Loucy (cell line): ENCODE data around the gene CLMN.

ENCODE experiments used
- CTCF ChIP-seq: fragments of 200-600 bp; sonication (generic); conservative IDR thresholded peaks from 2 replicates; pipeline ENCODE4 v1.5.1; 2014; ENCODE audit warnings: mild to moderate bottlenecking, antibody characterized with exemption, low read length
- EZH2phosphoT487 ChIP-seq: fragments of 200-600 bp; IDR thresholded peaks from 2 replicates; pipeline ENCODE4 v1.6.1; 2018; ENCODE audit warnings: antibody characterized with exemption, mild to moderate bottlenecking, moderate library complexity, borderline replicate concordance

GRCh38 chr14:95334044-95334443, 14.3 kb upstream of the CLMN start:
- no peak for TF ChIP-seq CTCF
- TF ChIP-seq EZH2phosphoT487, result no peak
